ENCODE results near the gene GRID2IP.
A peak's percentile ranks its signal among the peaks of the same experiment; 100 is the strongest.

GRID2IP gene

DNA sequence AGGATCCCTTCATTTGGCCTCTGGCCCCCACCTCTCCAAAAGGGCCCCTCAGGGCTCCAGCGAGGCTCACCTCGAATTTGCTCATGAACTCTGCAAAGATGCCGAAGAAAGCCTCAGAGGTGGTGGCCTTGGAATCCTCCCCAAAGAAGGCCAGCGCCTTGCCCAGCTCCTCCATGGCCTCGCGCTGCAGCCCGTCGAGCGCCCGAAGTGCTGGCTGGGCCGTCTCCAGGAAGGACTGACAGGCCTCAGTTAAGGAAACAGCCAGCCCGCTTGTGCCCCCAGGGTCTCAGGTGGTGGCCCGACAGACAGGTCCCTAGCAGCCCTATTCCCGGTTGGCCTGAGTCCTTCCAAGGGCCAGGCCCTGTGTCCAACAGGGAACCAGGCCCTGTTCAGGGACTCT, 53.3 kb downstream of the GRID2IP start:
- H3K9me3 Mint-ChIP-seq = no peaks in the 10 kb centered on the region
- ATAC-seq (ENCODE audit: low read depth) (no peak), DNase-seq (ENCODE audit: low spot score in 2 of 2) (no peak)
- no peak overlapping the region for H3K27ac Mint-ChIP-seq
- H3K36me3 Mint-ChIP-seq = no peaks in the 10 kb centered on the region
- H3K4me3 Mint-ChIP-seq = no peak overlapping the region
- H3K4me1 Mint-ChIP-seq = no peaks in the 10 kb centered on the region
- no peaks in the 10 kb centered on the region for H3K27me3 Mint-ChIP-seq

DNA sequence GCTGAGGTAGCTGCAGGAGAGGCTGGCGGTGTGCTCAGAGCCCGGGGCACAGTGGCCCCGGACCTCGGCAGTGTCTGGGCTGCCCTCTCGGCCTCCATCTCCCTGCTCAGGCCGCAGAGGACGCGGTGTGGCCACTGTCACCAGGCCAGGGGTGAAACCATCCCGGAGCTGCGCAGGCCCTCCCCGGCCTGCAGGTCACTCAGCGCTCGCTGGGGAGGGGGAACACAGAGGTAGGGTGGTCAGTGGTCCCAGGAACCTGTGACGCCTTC, 53.7 kb downstream of the GRID2IP start:
- DNase-seq (ENCODE audit: low spot score in 2 of 2) (no peak), ATAC-seq (ENCODE audit: low read depth) (no peak)
- Mint-ChIP-seq H3K9me3 (no peaks in the 10 kb centered on the region), H3K4me1 (no peaks in the 10 kb centered on the region), H3K4me3 (no peak overlapping the region), H3K27me3 (no peaks in the 10 kb centered on the region), H3K27ac (no peak overlapping the region), H3K36me3 (no peaks in the 10 kb centered on the region)

DNA sequence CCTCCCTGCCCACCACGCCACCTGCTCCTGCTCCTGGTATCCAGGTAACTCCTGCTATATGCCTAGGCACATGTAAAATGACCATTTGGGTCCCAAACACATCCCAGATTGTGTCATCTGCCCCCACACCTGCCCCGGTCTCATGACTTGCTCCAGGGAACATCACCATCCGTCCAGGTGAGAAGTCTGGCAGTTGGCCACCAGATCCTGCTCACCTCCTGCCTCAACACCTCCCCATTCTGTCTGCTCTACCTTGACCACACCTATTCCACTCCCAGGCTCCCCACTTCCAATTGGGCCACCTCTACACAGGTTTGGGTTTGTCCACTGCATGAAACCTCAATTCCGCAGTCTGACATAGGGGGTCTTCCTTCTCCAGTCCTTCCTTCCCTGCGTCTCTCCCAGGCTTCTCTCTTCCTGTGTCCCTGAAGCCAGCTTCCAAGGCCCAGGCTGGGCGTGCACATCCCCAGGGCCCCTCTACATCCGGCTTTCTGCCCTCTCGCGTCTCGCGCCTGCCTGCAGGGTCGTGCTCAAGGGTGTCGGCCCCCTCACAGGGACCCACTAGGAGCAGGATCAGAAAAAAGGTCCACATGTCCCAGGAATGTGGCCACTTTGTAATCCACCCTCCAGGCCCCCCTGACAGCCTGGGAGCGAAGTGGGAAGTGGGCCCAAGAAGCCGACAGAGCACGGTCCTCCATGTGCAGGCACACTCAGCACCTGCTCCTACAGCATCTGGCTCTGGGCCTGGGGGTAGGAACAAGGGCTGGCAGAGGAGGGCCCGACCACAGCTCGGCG, 54.2 kb downstream of the GRID2IP start:
- H3K27ac Mint-ChIP-seq = no peak overlapping the region
- no peak overlapping the region for H3K4me3 Mint-ChIP-seq
- no peaks in the 10 kb centered on the region for H3K4me1 Mint-ChIP-seq
- no peaks in the 10 kb centered on the region for H3K9me3 Mint-ChIP-seq
- ATAC-seq (ENCODE audit: low read depth) = no peak
- no peak for DNase-seq (ENCODE audit: low spot score in 2 of 2)
- H3K36me3 Mint-ChIP-seq = no peaks in the 10 kb centered on the region
- H3K27me3 Mint-ChIP-seq = no peaks in the 10 kb centered on the region

DNA sequence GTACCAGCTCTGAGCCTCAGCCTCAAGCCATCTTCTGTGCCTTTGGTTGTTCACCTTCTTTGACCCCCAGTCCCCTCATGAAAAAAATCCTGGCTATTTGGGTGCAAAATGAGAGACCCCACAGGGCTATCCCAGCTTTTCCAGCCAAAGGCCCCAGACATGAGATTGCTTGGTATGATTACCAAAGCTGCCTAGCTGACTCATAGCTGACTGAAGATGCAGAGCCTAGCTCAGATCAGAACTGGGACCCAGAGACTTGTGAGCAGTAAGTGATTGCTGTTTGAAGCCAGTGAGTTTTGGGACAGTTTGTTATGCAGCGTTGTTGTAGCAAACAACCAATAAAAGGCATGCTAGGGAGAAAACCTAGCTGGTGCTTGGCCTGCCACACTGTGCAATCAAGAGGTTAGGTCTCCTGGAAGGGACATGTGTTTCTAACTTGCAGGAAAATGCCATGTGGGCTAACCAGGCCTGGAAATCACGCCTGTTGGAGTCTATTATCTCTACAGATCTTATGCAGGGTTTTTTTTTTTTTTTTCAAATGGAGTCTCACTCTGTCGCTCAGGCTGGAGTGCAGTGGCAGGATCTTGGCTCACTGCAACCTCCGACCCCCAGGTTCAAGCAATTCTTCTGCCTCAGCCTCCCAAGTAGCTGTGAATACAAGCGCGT, 55.5 kb downstream of the GRID2IP start:
- no peaks in the 10 kb centered on the region for H3K9me3 Mint-ChIP-seq
- no peak overlapping the region for H3K27ac Mint-ChIP-seq
- no peaks in the 10 kb centered on the region for H3K36me3 Mint-ChIP-seq
- no peak overlapping the region for H3K4me3 Mint-ChIP-seq
- no peaks in the 10 kb centered on the region for H3K4me1 Mint-ChIP-seq
- peaks cover 2% of the 10 kb centered on the region for H3K27me3 Mint-ChIP-seq
- DNase-seq (ENCODE audit: low spot score in 2 of 2) (no peak), ATAC-seq (ENCODE audit: low read depth) (no peak)

DNA sequence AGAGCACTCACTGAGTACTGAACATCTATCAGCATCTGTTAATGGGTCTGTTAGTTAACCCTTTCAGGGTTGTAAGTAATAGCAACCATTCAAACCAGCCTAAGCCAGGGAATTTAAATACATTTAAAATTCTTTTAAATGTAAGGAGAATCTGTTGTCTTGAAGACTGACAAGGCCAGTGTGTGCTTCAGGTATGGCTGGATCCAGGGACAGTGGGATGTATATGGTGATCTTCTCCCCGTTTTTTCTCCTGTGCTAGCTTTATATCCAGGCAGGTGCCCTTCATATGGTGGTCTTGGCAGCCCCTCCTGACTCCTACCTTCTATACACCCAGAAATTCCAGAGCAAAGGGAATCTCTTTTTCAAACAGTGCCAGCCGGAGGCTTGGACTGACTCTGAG, 56.9 kb downstream of the GRID2IP start:
- Mint-ChIP-seq H3K27ac (no peak overlapping the region), H3K36me3 (no peaks in the 10 kb centered on the region), H3K9me3 (no peaks in the 10 kb centered on the region), H3K4me3 (no peak overlapping the region), H3K4me1 (no peaks in the 10 kb centered on the region), H3K27me3 (peaks cover 2% of the 10 kb centered on the region)
- ATAC-seq (ENCODE audit: low read depth) = no peak
- DNase-seq (ENCODE audit: low spot score in 2 of 2) = no peak

DNA sequence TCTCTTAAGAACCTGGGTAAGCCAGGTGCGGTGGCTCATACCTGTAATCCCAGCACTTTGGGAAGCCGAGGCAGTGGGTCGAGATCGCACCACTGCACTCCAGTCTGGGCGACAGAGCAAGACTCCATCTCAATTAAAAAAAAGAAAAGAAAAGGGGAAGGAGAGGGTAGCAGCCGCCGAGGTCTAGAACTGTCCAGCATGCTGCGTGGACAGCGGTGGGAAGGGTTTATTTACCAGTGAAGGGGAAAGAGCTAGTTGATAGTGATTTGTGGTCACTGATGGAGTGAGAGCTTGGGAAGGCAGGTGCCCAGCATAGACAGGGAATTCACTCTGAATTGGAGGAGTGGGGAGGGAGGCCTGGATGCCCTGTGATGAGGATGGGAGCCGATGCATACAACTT, 60.1 kb downstream of the GRID2IP start:
- DNase-seq (ENCODE audit: low spot score in 2 of 2) (no peak), ATAC-seq (ENCODE audit: low read depth) (no peak)
- no peaks in the 10 kb centered on the region for H3K36me3 Mint-ChIP-seq
- H3K27me3 Mint-ChIP-seq = peaks cover 2% of the 10 kb centered on the region
- no peak overlapping the region for H3K27ac Mint-ChIP-seq
- no peaks in the 10 kb centered on the region for H3K9me3 Mint-ChIP-seq
- no peaks in the 10 kb centered on the region for H3K4me1 Mint-ChIP-seq
- H3K4me3 Mint-ChIP-seq = no peak overlapping the region

DNA sequence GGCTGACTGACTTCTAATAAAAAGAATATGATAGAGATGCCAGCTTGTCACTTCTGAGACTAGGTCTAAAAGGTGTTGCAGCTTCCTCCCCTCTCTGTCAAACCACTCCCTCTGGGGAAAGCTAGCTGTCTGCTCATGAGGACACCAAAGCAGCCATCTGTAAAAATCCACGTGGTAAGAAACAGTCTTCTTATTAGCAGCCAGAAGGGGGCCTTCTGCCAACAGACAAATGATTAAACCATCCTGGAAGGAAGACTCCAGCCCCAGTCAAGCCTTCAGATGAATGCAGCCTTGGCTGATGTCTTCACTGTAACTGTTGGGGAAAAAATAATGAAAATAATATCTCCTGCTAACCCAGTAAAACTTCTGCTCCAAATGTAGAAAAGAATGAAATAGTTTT, 61.6 kb downstream of the GRID2IP start:
- DNase-seq (ENCODE audit: low spot score in 2 of 2) (no peak), ATAC-seq (ENCODE audit: low read depth) (peak; percentile 34)
- Mint-ChIP-seq H3K4me3 (no peak overlapping the region), H3K36me3 (no peaks in the 10 kb centered on the region), H3K27ac (no peak overlapping the region), H3K27me3 (peaks cover 2% of the 10 kb centered on the region), H3K4me1 (peaks cover under 1% of the 10 kb centered on the region), H3K9me3 (no peaks in the 10 kb centered on the region)

DNA sequence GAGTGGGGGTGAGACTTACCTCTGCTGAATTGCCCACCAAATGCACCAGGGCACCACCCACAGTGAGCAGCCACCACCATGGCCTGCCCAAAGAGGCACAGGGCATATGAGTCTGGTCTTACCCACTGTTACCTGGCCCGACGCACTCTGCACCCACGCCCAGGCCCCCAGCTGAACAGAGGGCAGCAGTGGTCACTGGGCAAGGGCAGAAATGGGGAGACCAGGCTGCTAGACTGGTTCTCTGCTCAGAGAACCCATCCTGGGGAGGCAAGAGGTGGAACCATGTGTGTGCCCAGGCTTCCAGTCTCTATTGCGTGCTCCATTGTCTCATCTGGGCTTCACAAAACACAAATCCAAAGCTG, 64.1 kb downstream of the GRID2IP start:
- no peak for DNase-seq (ENCODE audit: low spot score in 2 of 2)
- no peak overlapping the region for H3K27ac Mint-ChIP-seq
- H3K9me3 Mint-ChIP-seq = no peaks in the 10 kb centered on the region
- no peak overlapping the region for H3K4me3 Mint-ChIP-seq
- peaks cover 2% of the 10 kb centered on the region for H3K27me3 Mint-ChIP-seq
- peaks cover 5% of the 10 kb centered on the region for H3K4me1 Mint-ChIP-seq
- ATAC-seq (ENCODE audit: low read depth) = no peak
- no peaks in the 10 kb centered on the region for H3K36me3 Mint-ChIP-seq

DNA sequence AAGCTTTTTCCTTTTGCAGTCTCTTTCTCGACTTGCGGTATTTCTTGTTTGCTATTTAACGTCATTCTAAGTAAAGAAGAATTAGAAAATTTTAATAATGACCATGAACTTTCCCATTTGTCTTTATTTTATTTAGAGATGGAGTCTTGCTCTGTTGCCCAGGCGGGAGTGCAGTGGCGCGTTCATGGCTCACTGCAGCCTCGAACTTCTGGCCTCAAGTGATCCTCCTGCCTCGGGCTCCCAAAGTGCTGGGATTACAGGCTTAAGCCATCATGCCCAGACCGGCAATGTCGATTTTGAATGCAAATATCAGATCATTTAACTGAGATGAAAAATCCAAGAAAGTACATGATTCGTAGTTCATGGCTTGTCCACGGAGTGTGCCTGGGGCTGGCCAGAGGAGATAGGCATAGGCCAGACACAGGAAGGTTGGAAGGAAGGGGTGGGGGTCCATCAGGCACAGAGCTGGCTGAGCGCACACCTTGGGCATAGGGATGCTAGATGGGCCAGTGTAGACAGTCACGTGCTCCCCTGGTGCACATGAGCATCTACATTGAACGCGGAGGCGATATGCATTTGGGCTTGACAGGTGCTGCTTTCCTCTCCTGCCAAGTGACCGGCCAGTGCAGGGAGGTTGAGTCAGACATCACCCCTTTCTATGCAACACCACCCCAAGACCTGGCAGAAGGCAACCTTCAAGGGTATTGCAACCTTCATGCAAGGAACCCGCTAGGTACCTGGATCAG, 64.7 kb downstream of the GRID2IP start:
- H3K36me3 Mint-ChIP-seq = no peaks in the 10 kb centered on the region
- no peak overlapping the region for H3K4me3 Mint-ChIP-seq
- H3K4me1 Mint-ChIP-seq = peaks cover 5% of the 10 kb centered on the region
- no peak for DNase-seq (ENCODE audit: low spot score in 2 of 2)
- H3K27me3 Mint-ChIP-seq = no peaks in the 10 kb centered on the region
- H3K27ac Mint-ChIP-seq = no peak overlapping the region
- no peak for ATAC-seq (ENCODE audit: low read depth)
- no peaks in the 10 kb centered on the region for H3K9me3 Mint-ChIP-seq

DNA sequence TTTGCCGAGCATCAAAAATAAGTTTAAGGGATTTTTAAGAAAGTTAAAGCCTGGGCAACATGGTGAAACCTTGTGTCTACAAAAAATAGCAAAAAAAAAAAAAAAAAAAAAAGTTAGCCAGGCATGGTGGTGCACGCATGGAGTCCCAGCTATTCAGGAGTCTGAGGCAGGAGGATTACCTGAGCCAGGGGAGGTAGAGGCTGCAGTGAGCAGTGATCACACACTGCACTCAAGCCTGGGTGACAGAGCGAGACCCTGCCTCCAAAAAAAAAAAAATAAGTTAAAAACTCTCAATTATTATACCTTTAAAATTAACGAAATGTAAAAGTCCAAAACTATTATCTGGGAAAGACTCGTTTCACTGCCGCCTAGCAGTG, 68.5 kb downstream of the GRID2IP start:
- peaks cover 5% of the 10 kb centered on the region for H3K36me3 Mint-ChIP-seq
- ATAC-seq (ENCODE audit: low read depth) (no peak), DNase-seq (ENCODE audit: low spot score in 2 of 2) (no peak)
- peaks cover 23% of the 10 kb centered on the region for H3K4me1 Mint-ChIP-seq
- peak overlapping the region; percentile 35 for H3K27ac Mint-ChIP-seq
- no peaks in the 10 kb centered on the region for H3K27me3 Mint-ChIP-seq
- peak overlapping the region; percentile 90 for H3K4me3 Mint-ChIP-seq
- no peaks in the 10 kb centered on the region for H3K9me3 Mint-ChIP-seq

DNA sequence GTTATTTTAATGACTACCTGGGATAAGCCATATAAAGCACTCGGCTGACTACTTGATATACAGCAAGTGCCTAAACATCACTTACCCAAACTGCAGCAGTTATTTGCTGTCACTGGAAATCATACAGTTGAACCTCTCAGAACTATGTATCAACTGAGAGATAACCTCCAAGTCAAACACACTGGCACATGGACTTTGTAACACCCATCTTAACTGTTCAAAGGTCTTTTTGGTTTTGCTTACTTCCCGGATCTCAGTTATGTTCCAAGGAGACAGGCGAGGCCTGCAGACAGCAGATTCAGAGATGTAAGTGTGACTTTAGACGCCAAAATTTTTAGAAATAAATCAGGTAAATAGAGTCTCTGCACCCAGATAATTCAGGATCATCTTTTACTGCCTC, 69.0 kb downstream of the GRID2IP start:
- H3K27ac Mint-ChIP-seq = no peak overlapping the region
- H3K4me3 Mint-ChIP-seq = peak overlapping the region; percentile 90
- H3K36me3 Mint-ChIP-seq = peaks cover 5% of the 10 kb centered on the region
- DNase-seq (ENCODE audit: low spot score in 2 of 2) (no peak), ATAC-seq (ENCODE audit: low read depth) (no peak)
- no peaks in the 10 kb centered on the region for H3K9me3 Mint-ChIP-seq
- peaks cover 26% of the 10 kb centered on the region for H3K4me1 Mint-ChIP-seq
- no peaks in the 10 kb centered on the region for H3K27me3 Mint-ChIP-seq

DNA sequence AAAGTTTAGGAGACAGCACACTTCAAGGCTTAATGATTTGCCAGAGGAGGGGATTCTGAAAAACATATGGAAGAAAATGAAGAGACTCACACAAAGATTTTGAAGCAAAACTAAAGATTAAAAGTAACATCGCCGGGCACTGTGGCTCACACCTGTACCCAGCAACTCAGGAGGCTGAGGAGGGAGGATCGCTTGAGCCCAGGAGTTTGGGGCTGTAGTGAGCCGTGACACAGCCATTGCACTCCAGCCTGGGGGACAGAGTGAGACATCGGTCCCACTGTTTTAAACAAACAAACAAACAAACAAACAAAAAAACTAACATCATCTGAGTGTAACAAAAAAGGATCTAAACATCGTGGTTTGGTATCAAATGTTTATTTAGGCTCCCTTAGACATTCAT, 69.8 kb downstream of the GRID2IP start:
- ATAC-seq (ENCODE audit: low read depth) = no peak
- no peak for DNase-seq (ENCODE audit: low spot score in 2 of 2)
- H3K36me3 Mint-ChIP-seq = peaks cover 5% of the 10 kb centered on the region
- peaks cover 27% of the 10 kb centered on the region for H3K4me1 Mint-ChIP-seq
- peak overlapping the region; percentile 46 for H3K4me3 Mint-ChIP-seq
- H3K27ac Mint-ChIP-seq = no peak overlapping the region
- H3K27me3 Mint-ChIP-seq = no peaks in the 10 kb centered on the region
- no peaks in the 10 kb centered on the region for H3K9me3 Mint-ChIP-seq

DNA sequence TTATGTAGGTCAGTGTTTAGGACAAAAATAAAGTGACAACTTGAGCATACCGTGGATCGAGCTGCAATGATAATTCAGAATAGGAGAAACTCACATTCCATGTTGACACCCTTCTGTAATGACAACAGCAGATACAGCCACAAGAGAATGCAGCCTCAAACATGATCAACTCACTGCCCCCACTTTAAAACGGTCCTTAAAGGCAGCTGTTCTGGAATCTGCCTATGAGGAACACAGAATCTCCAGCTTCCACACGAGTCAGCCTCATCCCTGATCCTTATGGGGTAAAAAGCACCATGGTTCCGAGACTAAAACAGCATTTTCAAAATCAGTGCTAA, 71.0 kb downstream of the GRID2IP start:
- Mint-ChIP-seq H3K9me3 (no peaks in the 10 kb centered on the region), H3K27ac (no peak overlapping the region), H3K27me3 (no peaks in the 10 kb centered on the region), H3K4me1 (peaks cover 29% of the 10 kb centered on the region), H3K36me3 (peaks cover 5% of the 10 kb centered on the region), H3K4me3 (no peak overlapping the region)
- ATAC-seq (ENCODE audit: low read depth) (no peak), DNase-seq (ENCODE audit: low spot score in 2 of 2) (no peak)

DNA sequence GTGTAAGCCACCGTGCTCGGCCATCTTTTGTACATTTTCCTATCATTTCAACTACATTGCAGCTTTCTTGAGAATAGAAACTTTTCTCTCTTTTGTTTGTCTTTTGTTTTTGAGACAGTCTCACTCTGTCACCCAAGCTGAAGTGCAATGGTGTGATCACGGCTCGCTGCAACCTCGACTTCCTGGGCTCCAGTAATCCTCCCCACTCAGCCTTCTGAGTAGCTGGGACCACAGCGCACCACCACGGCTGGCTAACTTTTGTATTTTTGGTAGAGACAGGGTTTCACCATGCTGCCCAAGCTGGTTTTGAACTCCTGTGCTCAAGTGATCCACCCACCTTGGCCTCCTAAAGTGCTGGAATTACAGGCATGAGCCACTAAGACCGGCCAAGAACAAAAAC, 72.2 kb downstream of the GRID2IP start:
- Mint-ChIP-seq H3K27ac (no peak overlapping the region), H3K4me3 (no peak overlapping the region), H3K36me3 (peaks cover 5% of the 10 kb centered on the region), H3K9me3 (no peaks in the 10 kb centered on the region), H3K27me3 (no peaks in the 10 kb centered on the region), H3K4me1 (peaks cover 27% of the 10 kb centered on the region)
- DNase-seq (ENCODE audit: low spot score in 2 of 2) (no peak), ATAC-seq (ENCODE audit: low read depth) (no peak)

DNA sequence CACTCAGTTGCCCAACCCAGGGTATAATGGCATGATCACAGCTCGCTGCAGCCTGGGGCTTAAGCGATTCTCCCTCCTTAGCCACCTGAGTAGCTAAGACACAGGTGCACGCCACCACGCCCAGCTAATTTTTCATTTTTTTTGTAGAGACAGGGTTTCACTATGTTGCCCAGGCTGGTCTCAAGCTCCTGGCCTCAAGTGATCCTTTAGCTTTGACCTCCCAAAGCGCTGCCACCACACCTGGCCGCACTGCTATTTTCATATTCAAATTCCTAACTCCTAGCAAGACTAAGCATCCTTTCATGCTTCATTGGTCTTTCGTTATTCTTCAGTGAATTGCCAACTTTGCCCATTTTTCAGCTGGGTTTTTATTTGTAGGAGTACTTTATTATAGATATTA, 73.1 kb downstream of the GRID2IP start:
- H3K27ac Mint-ChIP-seq = peak overlapping the region; percentile 17
- H3K36me3 Mint-ChIP-seq = peaks cover 6% of the 10 kb centered on the region

More for the DNA sequence above, 73.1 kb downstream of the GRID2IP start:
- H3K9me3 Mint-ChIP-seq = no peaks in the 10 kb centered on the region
- H3K27me3 Mint-ChIP-seq = no peaks in the 10 kb centered on the region
- DNase-seq (ENCODE audit: low spot score in 2 of 2) (no peak), ATAC-seq (ENCODE audit: low read depth) (no peak)
- H3K4me3 Mint-ChIP-seq = no peak overlapping the region
- peaks cover 27% of the 10 kb centered on the region for H3K4me1 Mint-ChIP-seq

All from memory B cell (primary cell).